HG03575 (cell line): ENCODE results near the gene ANLN.

Experiments used
- ATAC-seq: cut with Tn5 transposase; IDR thresholded peaks from one replicate; pipeline ENCODE4 v1.9.1; 2021; ENCODE audit not compliant: unreplicated experiment, insufficient number of reproducible peaks, low FRiP score; ENCODE audit errors: extremely low read depth

ANLN gene

DNA sequence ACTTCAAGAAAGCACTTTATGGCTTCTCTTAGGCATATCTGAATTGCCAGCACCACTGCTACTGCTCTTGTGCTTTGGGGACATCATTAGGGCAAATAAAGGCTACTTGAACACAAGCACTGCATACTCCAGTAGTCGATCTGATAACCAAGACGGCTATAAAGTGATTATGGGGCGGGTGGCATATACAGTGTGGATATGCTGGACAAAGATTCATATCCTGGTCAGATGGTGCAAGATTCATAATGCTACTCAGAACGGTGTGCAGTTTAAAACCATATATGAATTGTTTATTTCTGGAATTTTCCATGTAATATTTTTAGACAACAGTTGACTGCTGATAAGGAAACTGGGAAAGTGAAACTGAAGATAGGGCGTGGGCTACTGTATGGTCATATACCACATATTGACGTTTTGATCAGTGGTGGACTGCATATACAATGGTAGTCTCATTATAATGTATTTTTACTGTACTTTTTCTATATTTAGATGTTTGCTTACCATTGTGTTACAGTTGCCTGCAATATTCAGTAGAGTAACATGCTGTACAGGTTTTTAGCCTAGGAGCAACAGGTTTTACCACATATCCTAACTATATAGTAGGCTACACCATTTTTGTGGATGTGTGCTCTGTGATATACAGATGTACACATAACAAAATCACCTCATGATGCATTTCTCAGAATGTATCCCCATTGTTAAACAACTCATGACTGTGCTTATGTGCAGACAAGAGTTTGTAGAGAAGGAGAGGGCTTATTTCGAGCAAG is 15.2 kb downstream of the ANLN start:
- ATAC-seq = no peak

DNA sequence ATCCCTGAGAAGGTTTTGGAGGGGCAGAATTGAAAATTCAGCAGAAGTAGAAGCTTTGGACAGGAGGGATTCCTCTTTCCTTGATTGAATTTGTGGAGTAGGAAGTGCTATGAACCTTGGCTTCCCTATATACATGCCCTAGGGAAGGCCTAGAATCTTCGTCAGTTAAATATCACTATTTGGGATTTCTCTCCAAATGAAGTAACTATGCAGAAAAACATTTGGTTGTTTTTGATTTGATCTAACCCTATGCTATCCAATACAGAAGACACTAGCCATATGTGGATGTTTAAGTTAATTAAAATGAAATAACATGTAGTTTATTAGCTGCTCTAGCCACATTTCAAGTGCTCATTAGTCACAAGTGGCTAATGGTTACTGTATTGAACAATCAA is 15.7 kb downstream of the ANLN start:
- ATAC-seq = no peak

DNA sequence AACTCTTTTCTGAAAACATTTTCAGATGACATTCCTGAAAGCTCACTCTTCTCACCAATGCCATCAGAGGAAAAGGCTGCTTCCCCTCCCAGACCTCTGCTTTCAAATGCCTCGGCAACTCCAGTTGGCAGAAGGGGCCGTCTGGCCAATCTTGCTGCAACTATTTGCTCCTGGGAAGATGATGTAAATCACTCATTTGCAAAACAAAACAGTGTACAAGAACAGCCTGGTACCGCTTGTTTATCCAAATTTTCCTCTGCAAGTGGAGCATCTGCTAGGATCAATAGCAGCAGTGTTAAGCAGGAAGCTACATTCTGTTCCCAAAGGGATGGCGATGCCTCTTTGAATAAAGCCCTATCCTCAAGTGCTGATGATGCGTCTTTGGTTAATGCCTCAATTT is 16.5 kb downstream of the ANLN start:
- ATAC-seq = no peak

DNA sequence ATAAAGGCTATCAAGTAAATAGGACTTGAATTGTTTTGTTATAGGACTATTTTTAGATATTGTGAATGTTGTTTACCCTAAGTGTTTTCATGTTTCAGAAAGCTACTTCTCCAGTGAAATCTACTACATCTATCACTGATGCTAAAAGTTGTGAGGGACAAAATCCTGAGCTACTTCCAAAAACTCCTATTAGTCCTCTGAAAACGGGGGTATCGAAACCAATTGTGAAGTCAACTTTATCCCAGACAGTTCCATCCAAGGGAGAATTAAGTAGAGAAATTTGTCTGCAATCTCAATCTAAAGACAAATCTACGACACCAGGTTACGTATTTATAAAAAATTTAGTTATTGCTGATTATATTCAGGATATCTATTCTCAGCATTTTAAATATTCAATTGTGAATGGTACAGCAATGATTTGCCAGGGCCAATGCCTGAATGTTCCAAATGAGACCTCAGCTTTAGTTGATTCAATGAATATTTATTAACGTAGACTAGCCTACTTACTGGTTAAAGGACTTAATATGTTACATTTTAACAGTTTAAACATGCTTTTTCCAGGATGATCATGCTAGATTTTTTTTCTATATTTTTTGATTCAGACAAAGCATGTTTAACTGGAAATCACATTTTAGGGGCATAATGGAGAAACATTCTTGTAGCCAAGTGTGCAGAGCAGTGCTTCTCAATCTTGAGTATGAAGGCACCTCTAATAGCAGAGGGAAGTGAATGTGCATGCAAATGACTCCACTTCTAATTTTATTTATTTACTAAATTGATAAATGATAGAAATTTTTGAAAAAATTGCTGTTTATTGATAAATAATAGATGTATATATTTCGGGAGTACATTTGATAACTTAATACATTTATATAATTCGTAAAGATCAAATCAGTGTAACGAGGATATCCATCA is 18.2 kb downstream of the ANLN start:
- no peak for ATAC-seq

DNA sequence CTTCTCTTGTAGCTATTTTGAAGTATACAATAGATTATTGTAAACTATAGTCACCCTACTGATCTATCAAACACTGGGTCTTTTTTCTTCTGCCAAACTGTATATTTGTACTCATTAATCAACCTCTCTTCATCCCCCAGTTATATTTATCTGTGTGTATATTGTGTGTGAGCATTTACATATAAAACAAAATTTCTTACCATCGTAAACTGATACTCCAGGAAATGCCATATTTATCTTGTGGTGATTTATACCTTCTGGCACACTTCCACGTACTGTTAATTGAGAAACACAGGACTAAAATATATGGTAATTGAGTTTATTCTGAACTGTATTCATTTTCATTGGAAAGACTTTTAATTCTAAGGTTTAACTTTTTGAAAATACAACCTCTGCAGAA is 18.9 kb downstream of the ANLN start:
- no peak for ATAC-seq

DNA sequence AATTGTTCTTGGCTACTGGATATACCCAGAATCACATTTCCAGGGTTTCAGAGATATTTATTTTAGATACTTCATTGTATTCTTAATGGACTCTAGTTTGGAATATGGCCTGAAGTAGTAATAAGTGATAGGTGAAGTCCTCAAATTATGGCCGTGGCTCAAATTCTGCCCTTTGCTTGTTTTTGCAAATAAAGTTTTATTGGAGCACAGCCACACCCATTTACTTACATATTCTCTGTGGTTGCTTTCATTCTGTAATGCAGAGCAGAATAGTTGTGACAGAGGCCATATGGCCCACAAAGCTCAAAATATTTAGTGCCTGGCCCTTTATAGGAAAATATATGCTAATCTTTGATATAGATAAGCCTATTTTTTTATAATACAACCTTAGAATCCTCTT is 19.5 kb downstream of the ANLN start:
- no peak for ATAC-seq

DNA sequence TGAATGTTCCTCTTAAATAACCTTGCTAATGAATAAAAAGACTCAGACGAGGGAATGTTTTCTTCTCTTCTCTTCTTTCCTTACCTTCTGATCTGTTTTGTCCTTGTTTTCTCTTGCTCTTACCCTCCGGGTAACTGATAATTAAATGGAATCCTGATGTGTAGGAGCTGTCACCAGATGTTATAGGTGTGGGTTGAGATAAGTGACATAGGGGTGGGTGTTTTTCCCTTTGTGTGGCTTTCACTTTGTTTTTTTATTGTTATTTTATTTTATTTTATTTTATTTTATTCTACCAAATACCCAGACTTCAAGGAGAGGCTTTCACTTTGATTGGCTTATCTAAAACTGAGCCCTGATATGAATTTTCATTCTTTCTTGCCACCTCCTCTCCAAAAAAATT is 25.5 kb downstream of the ANLN start:
- ATAC-seq = no peak

DNA sequence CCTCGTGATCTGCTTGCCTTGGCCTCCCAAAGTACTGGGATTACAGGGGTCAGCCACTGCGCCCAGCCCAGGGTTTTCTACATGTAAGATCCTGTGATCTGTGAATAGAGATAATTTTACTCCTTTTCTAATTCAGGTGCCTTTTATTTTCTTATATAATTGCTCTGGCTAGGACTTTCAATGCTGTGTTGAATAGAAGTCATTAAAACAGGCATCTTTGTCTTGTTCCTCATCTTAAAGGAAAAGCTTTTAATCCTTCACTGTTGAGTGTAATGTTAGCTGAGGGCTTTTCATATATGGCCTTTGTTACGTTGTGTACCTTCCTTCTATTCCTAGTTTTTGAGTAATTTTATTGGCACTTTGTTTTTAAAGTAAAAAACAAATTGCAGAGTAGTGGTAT is 26.6 kb downstream of the ANLN start:
- ATAC-seq = no peak

DNA sequence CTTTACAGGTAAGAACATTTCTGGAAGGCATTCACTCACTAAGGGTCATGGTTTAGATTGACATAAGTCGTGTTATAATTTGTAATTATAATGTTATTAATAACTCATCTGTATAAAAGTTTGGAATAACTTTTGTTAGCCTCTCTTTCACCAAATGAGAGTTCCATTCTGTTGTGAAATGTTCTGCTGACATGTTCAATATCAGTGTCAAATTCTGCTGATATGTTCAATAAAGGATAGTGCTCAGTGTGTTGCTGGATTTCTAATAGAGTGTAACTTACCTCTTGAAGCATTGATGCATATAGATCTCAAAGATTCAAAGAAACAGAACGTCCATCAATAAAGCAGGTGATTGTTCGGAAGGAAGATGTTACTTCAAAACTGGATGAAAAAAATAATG is 30.6 kb downstream of the ANLN start:
- ATAC-seq = no peak

DNA sequence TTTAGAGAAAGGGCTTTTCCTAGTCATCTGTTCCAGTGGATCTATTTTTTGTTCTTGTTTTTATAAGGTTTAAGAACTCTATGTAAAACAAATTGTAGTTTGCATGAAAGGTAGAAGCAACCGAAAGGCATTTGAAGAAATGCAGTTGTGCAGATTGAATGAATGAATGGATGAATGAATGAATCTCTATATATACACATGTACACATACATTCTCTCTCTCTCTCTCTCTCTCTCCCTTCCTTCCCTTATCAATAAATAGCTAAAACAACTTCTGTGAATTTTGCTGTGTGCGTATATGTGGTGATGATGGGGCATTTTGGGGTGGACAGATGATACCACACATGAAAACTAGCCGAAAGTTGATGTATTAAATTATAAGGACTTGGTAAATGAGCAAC is 32.4 kb downstream of the ANLN start:
- ATAC-seq = no peak

DNA sequence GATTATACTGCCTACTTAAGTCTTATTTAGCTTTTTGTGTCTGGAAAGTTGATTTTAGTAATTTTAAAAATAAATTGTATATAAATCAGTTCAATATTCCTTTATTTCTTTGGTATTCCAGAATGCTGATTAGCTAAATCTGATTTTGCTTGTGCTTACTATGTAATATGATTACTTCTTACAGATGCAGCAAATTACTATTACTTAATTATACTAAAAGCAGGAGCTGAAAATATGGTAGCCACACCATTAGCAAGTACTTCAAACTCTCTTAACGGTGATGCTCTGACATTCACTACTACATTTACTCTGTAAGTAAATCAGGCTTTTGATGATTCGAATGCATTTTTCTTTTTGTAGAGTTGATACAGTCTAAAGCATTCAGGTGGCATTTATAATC is 34.0 kb downstream of the ANLN start:
- no peak for ATAC-seq

DNA sequence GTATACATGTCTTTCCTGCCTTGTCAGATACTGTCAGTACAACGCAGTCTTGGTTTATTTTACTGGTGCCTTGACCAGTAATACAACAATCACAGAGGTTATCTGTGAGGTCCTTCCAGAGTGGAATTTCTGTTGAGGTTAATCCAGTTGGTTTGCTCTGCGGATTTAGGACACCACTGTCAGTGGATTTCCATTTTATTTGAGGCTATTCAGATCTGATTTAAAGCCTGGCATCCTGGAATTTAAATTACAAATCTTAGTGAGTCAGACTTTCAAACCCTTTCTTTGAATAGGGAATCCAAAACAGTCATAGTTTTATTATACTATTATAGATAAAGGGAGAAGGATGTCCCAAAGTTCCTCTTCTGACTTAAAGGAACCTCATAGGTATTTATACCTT is 40.5 kb downstream of the ANLN start:
- no peak for ATAC-seq

DNA sequence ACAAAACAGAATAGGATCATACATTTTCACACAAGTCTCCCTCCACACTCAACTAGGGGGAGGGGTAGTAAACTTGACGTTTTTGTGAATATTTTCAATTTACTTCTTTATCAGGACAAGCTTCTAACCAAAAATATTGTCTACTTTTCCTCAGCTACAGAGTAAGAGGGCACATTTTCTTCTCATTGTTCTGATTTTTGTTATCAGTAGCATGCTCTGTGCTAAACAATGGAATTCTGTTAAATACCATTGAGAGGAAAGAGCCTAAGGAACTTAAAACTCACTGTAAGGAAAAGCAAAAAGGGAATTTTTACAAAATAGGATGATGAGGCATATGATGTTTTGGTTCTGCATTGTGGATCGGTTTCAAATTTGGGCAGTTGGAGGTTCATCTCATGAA is 41.2 kb downstream of the ANLN start:
- ATAC-seq = no peak

DNA sequence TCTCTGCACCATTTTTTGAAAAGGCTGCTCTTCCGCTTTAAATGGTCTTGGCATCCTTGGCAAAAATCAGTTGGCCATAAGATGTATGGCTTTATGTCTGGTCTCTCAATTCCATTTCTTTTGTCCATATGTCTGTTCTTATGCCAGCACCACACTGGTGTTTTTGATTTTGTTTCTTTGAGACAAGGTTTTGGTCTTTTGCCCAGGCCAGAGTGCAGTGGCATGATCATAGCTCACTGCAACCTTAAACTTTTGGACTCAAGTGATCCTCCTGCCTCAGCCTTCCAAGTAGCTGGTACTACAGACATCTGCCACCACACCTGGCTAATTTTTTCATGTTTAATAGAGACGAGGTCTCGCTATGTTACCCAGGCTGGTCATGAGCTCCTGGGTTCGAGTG is 48.5 kb downstream of the ANLN start:
- ATAC-seq = no peak

DNA sequence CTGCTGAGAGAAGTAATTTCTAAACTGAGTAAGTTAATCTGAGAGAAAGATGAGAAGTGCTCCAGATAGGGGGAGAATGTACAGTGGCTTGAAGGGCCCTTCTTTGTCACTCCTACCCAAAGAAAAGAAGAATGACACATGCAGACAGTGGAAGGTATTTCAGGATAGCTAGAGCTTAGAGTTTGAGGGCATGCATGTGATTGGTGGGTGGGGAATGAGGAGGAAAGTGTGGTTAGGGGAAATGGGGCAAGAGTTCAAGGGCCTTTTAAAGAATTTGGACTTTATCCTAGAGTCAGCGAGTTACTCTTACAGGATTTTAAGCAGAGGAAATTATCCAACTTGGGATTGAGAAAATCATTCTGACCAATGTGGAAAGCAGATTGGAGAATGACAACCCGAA is 50.0 kb downstream of the ANLN start:
- ATAC-seq = no peak

DNA sequence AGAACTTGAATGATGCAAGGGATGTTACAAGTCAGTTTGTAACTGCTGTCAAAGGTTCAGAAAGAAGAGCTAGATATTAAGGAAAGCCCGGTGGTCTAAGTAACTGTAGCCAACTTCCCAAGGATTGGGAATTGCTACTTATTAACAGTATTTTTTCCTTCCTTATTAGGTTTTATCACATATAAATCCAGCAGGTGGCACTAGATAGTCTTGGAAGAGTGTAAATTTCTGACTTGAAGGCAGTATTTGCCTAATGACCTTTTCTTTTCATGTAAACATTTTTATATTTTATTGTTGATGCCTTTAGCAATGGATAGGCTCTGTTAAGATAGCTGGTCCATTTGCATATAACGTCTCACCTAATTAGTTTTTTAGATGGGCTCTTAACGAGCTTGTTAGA is 51.2 kb downstream of the ANLN start:
- ATAC-seq = no peak

DNA sequence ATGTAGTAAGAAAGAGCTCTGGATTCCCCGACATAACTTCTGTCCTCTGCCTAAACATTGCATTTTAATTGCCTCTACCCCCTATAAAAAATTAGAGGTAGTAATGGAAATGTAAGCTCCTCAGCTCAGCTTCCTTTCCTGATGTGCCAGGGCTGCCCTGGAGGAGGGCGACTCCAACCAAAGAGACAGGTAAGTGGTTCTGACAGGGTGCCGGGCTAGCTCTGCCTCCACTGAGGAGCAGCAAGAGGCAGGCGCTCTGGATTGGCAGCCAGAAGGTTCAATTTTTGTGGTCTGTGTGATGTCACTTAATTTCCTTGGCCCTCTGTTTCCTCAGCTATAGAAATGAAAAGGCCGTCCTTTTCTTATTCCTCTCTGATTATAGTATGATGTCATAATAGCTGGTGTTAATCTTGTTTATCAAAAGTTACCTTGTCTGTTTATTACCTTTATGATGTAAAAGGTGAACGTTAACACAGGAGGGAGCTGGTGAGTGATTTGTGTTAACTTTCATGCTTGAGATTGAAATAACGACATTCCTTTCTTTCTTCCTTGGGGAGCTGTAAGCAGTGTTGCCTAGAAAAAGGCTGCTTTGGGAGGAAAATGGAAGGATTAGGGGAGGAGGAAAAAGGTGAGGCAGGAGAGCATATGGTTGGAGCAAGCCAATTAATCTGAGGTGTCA is 51.8 kb downstream of the ANLN start:
- ATAC-seq = no peak

DNA sequence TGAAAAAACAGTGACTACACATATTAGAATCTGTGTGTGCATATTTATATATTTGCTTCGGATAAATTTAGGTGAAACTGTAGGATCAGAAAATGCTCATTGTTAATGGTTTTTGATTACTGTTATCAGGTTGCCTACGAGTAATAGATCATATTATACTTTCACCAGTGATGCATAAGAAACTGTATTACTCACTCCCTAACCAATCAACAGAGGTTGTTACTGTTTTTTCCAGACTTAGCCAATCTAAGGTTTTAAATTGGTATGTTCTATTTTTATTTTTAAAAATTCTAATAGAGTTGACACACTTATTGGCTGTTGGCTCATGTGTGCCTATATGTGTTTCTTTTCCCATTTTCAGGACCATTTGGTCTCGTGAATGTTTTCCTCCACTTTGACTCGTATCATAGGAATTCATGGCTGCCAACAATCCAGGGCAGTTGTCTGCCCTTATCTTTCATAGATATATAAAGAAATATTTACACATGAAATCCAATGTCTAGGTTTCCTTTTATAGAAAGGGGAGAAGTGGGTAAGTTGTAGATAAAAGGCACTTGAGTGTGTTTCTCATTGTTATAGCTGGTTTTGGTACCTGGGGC is 59.2 kb downstream of the ANLN start:
- no peak for ATAC-seq

DNA sequence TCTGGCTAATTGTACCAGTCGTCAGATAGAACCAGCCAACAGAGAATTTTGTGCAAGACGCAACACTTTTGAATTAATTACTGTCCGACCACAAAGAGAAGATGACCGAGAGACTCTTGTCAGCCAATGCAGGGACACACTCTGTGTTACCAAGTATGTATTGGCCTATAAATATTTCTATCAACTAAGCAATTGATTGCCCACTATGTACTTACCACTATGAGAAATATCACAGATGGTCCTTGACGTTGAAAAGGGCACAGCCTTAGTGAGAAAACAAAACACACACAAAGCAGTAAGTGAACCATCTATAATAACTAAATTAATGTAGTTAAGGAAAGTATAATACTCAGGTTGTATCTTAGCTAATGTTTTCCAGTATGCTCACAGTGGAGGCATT is 60.0 kb downstream of the ANLN start:
- ATAC-seq = no peak

DNA sequence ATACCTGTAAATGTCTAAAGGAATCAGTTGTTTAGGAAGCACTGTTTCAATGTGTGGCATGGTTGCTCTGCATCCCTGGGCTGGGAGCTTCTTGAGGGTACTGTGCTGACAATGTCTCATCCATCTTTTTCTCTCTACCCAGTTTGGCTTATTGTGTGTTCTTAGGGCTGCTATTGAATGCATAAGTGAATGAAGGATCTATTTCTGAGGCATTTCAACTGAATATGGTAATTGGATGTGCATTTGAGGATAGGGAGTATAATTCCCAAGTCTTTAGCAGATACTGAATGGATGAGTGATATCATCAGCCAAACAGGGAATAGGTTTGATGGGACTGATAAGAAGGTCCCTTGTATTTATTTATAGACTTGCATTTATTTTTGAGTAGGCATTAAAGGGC is 64.1 kb downstream of the ANLN start:
- ATAC-seq = no peak
